OCI-LY3 (cell line): ENCODE results near the gene TAGLN2.

Experiments
- H2AFZ ChIP-seq: fragments of 200-600, 300-600 bp; shearing (Covaris generic); 2 replicates; pipeline ENCODE4 v1.6.0; 2014; ENCODE audit warnings: antibody characterized with exemption, low read depth, low read length
- H3K27ac ChIP-seq: fragments of 200-600, 300-600 bp; sonication (generic); 2 replicates; pipeline ENCODE4 v1.5.1; 2014; ENCODE audit warnings: mild to moderate bottlenecking, low read length, moderate library complexity, mixed read lengths
- H3K27me3 ChIP-seq: fragments of 200-600, 300-600 bp; sonication (generic); 2 replicates; pipeline ENCODE4 v1.6.1; 2014; ENCODE audit warnings: low read depth, low read length, mixed read lengths
- H3K36me3 ChIP-seq: fragments of 200-600, 300-600 bp; sonication (generic); replicated peaks from 2 replicates; pipeline ENCODE3; 2014; ENCODE audit warnings: low read depth, low read length, mixed read lengths
- H3K4me1 ChIP-seq: fragments of 300-600, 200-600 bp; sonication (generic); 2 replicates; pipeline ENCODE4 v1.6.1; 2014; ENCODE audit warnings: low read length, mixed read lengths
- H3K4me2 ChIP-seq: fragments of 200-600, 300-600 bp; sonication (generic); 2 replicates; pipeline ENCODE4 v1.6.1; 2014; ENCODE audit warnings: low read length, mixed read lengths
- H3K4me3 ChIP-seq: fragments of 300-600, 200-600 bp; sonication (generic); 2 replicates; pipeline ENCODE4 v1.5.1; 2014; ENCODE audit warnings: antibody characterized with exemption, mild to moderate bottlenecking, low read length, moderate library complexity
- H3K79me2 ChIP-seq: fragments of 300-600, 200-600 bp; shearing (Covaris generic); 2 replicates; pipeline ENCODE4 v1.6.1; 2014; ENCODE audit warnings: mild to moderate bottlenecking, low read length, mixed read lengths
- H3K9ac ChIP-seq: fragments of 300-600, 200-600 bp; shearing (Covaris generic); 2 replicates; pipeline ENCODE4 v1.6.0; 2014; ENCODE audit warnings: mild to moderate bottlenecking, low read length, moderate library complexity
- H3K9me3 ChIP-seq: fragments of 200-600, 300-600 bp; shearing (Covaris generic); 2 replicates; pipeline ENCODE4 v1.6.1; 2014; ENCODE audit warnings: low read length, mixed read lengths; ENCODE audit not compliant: insufficient read depth
- H4K20me1 ChIP-seq: fragments of 200-600, 300-600 bp; sonication (generic); 2 replicates; pipeline ENCODE4 v1.6.1; 2016; ENCODE audit warnings: low read length, mixed read lengths; ENCODE audit not compliant: insufficient read depth
- CTCF ChIP-seq: fragments of 200-600, 300-600 bp; sonication (generic); IDR thresholded peaks from 2 replicates; pipeline ENCODE4 v1.5.1; 2014; ENCODE audit warnings: antibody characterized with exemption, low read length, low read depth
- EZH2phosphoT487 ChIP-seq: fragments of 200-600 bp; shearing (Covaris generic); IDR thresholded peaks from 2 replicates; pipeline ENCODE4 v1.6.1; 2018; ENCODE audit warnings: antibody characterized with exemption, mixed run types, low read depth

Gene TAGLN2

GRCh38 chr1:159921700-159922504 lies 3.4 kb downstream of the TAGLN2 start:
- Histone ChIP-seq H3K4me2 (peak overlapping the region; percentile 98), H3K4me1 (peaks cover 37% of the 10 kb centered on the region), H3K36me3 (peaks cover 63% of the 10 kb centered on the region), H4K20me1 (peaks cover 71% of the 10 kb centered on the region), H3K27me3 (no peaks in the 10 kb centered on the region), H3K4me3 (peak overlapping the region; percentile 95), H3K27ac (peak overlapping the region; percentile 94), H3K79me2 (peaks cover 89% of the 10 kb centered on the region), H2AFZ (no peak overlapping the region), H3K9me3 (no peaks in the 10 kb centered on the region), H3K9ac (peak overlapping the region; percentile 100)
- TF ChIP-seq CTCF (no peak), EZH2phosphoT487 (no peak)

GRCh38 chr1:159921251-159921650 lies 4.1 kb downstream of the TAGLN2 start:
- no peak for TF ChIP-seq EZH2phosphoT487
- TF ChIP-seq CTCF: no peak
- H3K4me3 ChIP-seq: peak overlapping the region; percentile 95
- no peaks in the 10 kb centered on the region for H3K27me3 ChIP-seq
- H3K27ac ChIP-seq: peak overlapping the region; percentile 94
- H3K79me2 ChIP-seq: peaks cover 84% of the 10 kb centered on the region
- peak overlapping the region; percentile 100 for H3K9ac ChIP-seq
- H3K9me3 ChIP-seq: no peaks in the 10 kb centered on the region
- no peak overlapping the region for H2AFZ ChIP-seq
- H3K36me3 ChIP-seq: peaks cover 68% of the 10 kb centered on the region
- peak overlapping the region; percentile 98 for H3K4me2 ChIP-seq
- H3K4me1 ChIP-seq: peaks cover 31% of the 10 kb centered on the region
- H4K20me1 ChIP-seq: peaks cover 77% of the 10 kb centered on the region

GRCh38 chr1:159920651-159921050 lies 4.7 kb downstream of the TAGLN2 start:
- Histone ChIP-seq H3K27ac (peak overlapping the region; percentile 94), H3K4me1 (peaks cover 25% of the 10 kb centered on the region)

More at GRCh38 chr1:159920651-159921050, 4.7 kb downstream of the TAGLN2 start:
- Histone ChIP-seq H3K79me2 (peaks cover 78% of the 10 kb centered on the region), H3K9ac (peak overlapping the region; percentile 46), H2AFZ (no peak overlapping the region), H3K27me3 (no peaks in the 10 kb centered on the region), H3K9me3 (no peaks in the 10 kb centered on the region), H3K36me3 (peaks cover 74% of the 10 kb centered on the region), H4K20me1 (peaks cover 83% of the 10 kb centered on the region), H3K4me3 (peak overlapping the region; percentile 95), H3K4me2 (peak overlapping the region; percentile 98)
- TF ChIP-seq CTCF: no peak
- no peak for TF ChIP-seq EZH2phosphoT487
